Esophagus (tissue), 2 donors: ENCODE results near the gene CACNA2D3. TPM values are rescaled to one million over a fixed set of nuclear protein-coding genes. Genes with fewer than 3 reads are reported as not detected.

ENCODE experiments used
- H3K27ac ChIP-seq, 2 donors: one replicate each; pipeline ENCODE4 v1.5.1; 2013; ENCODE audit warnings: low read depth in 2 of 2, mild to moderate bottlenecking in 2 of 2, inconsistent platforms in 1 of 2, low read length in 1 of 2, moderate library complexity in 1 of 2
- H3K27me3 ChIP-seq, 2 donors: one replicate each; pipeline ENCODE4 v1.6.1; 2013; ENCODE audit warnings: low read length in 2 of 2, control low read depth in 1 of 2, mild to moderate bottlenecking in 1 of 2; ENCODE audit not compliant: insufficient read depth in 2 of 2, control insufficient read depth in 1 of 2
- H3K36me3 ChIP-seq, 2 donors: one replicate each; pipeline ENCODE4 v1.6.1; 2013; ENCODE audit warnings: low read length in 1 of 2; ENCODE audit not compliant: control insufficient read depth in 2 of 2, insufficient read depth in 2 of 2
- H3K4me1 ChIP-seq, 2 donors: one replicate each; pipeline ENCODE4 v1.6.1; 2013; ENCODE audit warnings: low read length in 1 of 2; ENCODE audit not compliant: control insufficient read depth in 2 of 2, insufficient read depth in 2 of 2
- H3K4me3 ChIP-seq, 2 donors: one replicate each; pipeline ENCODE4 v1.5.1; 2013; ENCODE audit warnings: low read length in 2 of 2, mild to moderate bottlenecking in 2 of 2, low read depth in 1 of 2, moderate library complexity in 1 of 2
- H3K9me3 ChIP-seq, 2 donors: one replicate each; pipeline ENCODE4 v1.6.1; 2013; ENCODE audit warnings: mild to moderate bottlenecking in 2 of 2, low read depth in 1 of 2, low read length in 1 of 2, moderate library complexity in 1 of 2; ENCODE audit not compliant: control insufficient read depth in 2 of 2, insufficient read depth in 1 of 2
- WGBS, 2 donors: extraction: QIAGEN DNeasy Blood & Tissue Kit; methylation state at CpG; one replicate each; pipeline ENCODE4 v1.1.7; 2013; 5-methylcytosine and 5-hydroxymethylcytosine counted together
- polyA plus RNA-seq, 2 donors: library from polyadenylated mRNA; stranded (reverse); fragments of 200-250 nt; gene quantifications; one replicate each; pipeline ENCODE4 v1.2.3, GENCODE V29; 2013
- donor health status: healthy with polysubstance abuse.
- donor health status: Bipolar disorder and iron deficiency.

The CACNA2D3 gene
- polyA plus RNA-seq, 2 donors: 1.7 to 1.8 TPM

GRCh38 chr3:54223063-54223462, 100.7 kb downstream of the CACNA2D3 start:
- H3K27ac ChIP-seq: no peak overlapping the region
- H3K4me1 ChIP-seq: no peaks in the 10 kb centered on the region
- H3K4me3 ChIP-seq: no peak overlapping the region
- no peaks in the 10 kb centered on the region for H3K9me3 ChIP-seq
- no peaks in the 10 kb centered on the region for H3K36me3 ChIP-seq
- 67 to 80% methylated on average over 3 of the region's 3 CpGs for WGBS, 2 donors
- H3K27me3 ChIP-seq: no peaks in the 10 kb centered on the region

- Histone ChIP-seq H3K4me3 (no peak overlapping the region), H3K9me3 (no peaks in the 10 kb centered on the region), H3K27me3 (no peaks in the 10 kb centered on the region), H3K36me3 (no peaks in the 10 kb centered on the region), H3K27ac (no peak overlapping the region), H3K4me1 (no peaks in the 10 kb centered on the region)
- 73 to 78% methylated on average over 8 of the region's 8 CpGs for WGBS, 2 donors
Observed at GRCh38 chr3:54225841-54226528, 103.6 kb downstream of the CACNA2D3 start.

GRCh38 chr3:54228806-54229205, 106.5 kb downstream of the CACNA2D3 start:
- 79 to 83% methylated on average over 5 of the region's 5 CpGs for WGBS, 2 donors
- Histone ChIP-seq H3K36me3 (no peaks in the 10 kb centered on the region), H3K27ac (no peak overlapping the region), H3K9me3 (no peaks in the 10 kb centered on the region), H3K4me1 (peaks cover 0 to 3% of the 10 kb centered on the region in 2 donors), H3K27me3 (no peaks in the 10 kb centered on the region), H3K4me3 (no peak overlapping the region)

- Histone ChIP-seq H3K9me3 (peaks cover 0 to 3% of the 10 kb centered on the region in 2 donors), H3K36me3 (no peaks in the 10 kb centered on the region), H3K4me3 (no peak overlapping the region), H3K27me3 (no peaks in the 10 kb centered on the region), H3K27ac (no peak overlapping the region), H3K4me1 (peaks cover 0 to 3% of the 10 kb centered on the region in 2 donors)
- 84% methylated on average over 4 of the region's 4 CpGs for WGBS, 2 donors
Observed at GRCh38 chr3:54232618-54233017, 110.3 kb downstream of the CACNA2D3 start.

- WGBS, 2 donors: 85 to 88% methylated on average over 4 of the region's 4 CpGs
- Histone ChIP-seq H3K4me1 (peaks cover 0 to 3% of the 10 kb centered on the region in 2 donors), H3K9me3 (peaks cover 0 to 3% of the 10 kb centered on the region in 2 donors), H3K27ac (no peak overlapping the region), H3K4me3 (no peak overlapping the region), H3K36me3 (no peaks in the 10 kb centered on the region), H3K27me3 (no peaks in the 10 kb centered on the region)
Observed at GRCh38 chr3:54235998-54236397, 113.6 kb downstream of the CACNA2D3 start.

- Histone ChIP-seq H3K4me3 (no peak overlapping the region), H3K27me3 (no peaks in the 10 kb centered on the region), H3K36me3 (no peaks in the 10 kb centered on the region), H3K9me3 (peaks cover 0 to 3% of the 10 kb centered on the region in 2 donors), H3K4me1 (no peaks in the 10 kb centered on the region), H3K27ac (peak overlapping the region; percentile 72 to 83)
- 62 to 69% methylated on average over 3 of the region's 3 CpGs for WGBS, 2 donors
Observed at GRCh38 chr3:54237109-54237508, 114.8 kb downstream of the CACNA2D3 start.

- Histone ChIP-seq H3K9me3 (peaks cover 0 to 3% of the 10 kb centered on the region in 2 donors), H3K4me3 (no peak overlapping the region), H3K36me3 (no peaks in the 10 kb centered on the region), H3K4me1 (no peaks in the 10 kb centered on the region), H3K27me3 (no peaks in the 10 kb centered on the region), H3K27ac (peak overlapping the region; percentile 72 to 76)
- 51 to 53% methylated on average over 4 of the region's 4 CpGs for WGBS, 2 donors
Observed at GRCh38 chr3:54237788-54238502, 115.6 kb downstream of the CACNA2D3 start.

- no peaks in the 10 kb centered on the region for H3K4me1 ChIP-seq
- no peak overlapping the region for H3K27ac ChIP-seq
- no peak overlapping the region for H3K4me3 ChIP-seq
- 84 to 87% methylated on average over 4 of the region's 4 CpGs for WGBS, 2 donors
- no peaks in the 10 kb centered on the region for H3K36me3 ChIP-seq
- no peaks in the 10 kb centered on the region for H3K27me3 ChIP-seq
- peaks cover 0 to 1% of the 10 kb centered on the region in 2 donors for H3K9me3 ChIP-seq
Observed at GRCh38 chr3:54240309-54240708, 118.0 kb downstream of the CACNA2D3 start.

GRCh38 chr3:54243056-54243931, 120.9 kb downstream of the CACNA2D3 start:
- no peaks in the 10 kb centered on the region for H3K4me1 ChIP-seq
- no peaks in the 10 kb centered on the region for H3K27me3 ChIP-seq
- WGBS, 2 donors: 33 to 49% methylated on average over 13 of the region's 13 CpGs
- no peaks in the 10 kb centered on the region for H3K36me3 ChIP-seq
- peaks cover 0 to 2% of the 10 kb centered on the region in 2 donors for H3K9me3 ChIP-seq
- peak overlapping the region; percentile 36 to 44 for H3K27ac ChIP-seq
- H3K4me3 ChIP-seq: peak overlapping the region; percentile 43 to 59
